Measurements from ENCODE around the gene PTK7.

GRCh38 chr6:43173591-43174262 is 97.6 kb downstream of the PTK7 start:
- TF ChIP-seq CTCF (IDR thresholded peaks at IDR 0.05) (no peak), EZH2 (IDR thresholded peaks at IDR 0.05; ENCODE audit: borderline replicate concordance, insufficient read depth, low read depth, low read length, poor library complexity, severe bottlenecking) (no peak)
